GM12878 (cell line): ENCODE data around the gene NRP1. TPM values are rescaled to one million over a fixed set of nuclear protein-coding genes. Genes with fewer than 3 reads are reported as not detected.

Experiments
- ATAC-seq: fragments of 200-7000 bp; cut with Tn5 transposase; 3 replicates; pipeline ENCODE4 v1.9.1; 2020; ENCODE audit warnings: mild to moderate bottlenecking, moderate library complexity
- BruUV-seq: library from RNA; stranded (reverse); fragments of 400-500 nt; replicated peaks from 2 replicates; lab custom pipeline; 2021; lab: Mats Ljungman, UMichigan
- CTCF ChIA-PET: fragments of 300-600 bp; sonication (Branson Sonifier 250); formaldehyde crosslinking; extraction: SDS; loops from one replicate; lab custom pipeline; 2021; ENCODE audit warnings: inconsistent platforms; lab: Yijun Ruan, JAX
- POLR2A ChIA-PET: fragments of 350-600 bp; formaldehyde crosslinking; extraction: SDS; loops from one replicate; lab custom pipeline; 2021; ENCODE audit warnings: inconsistent platforms; lab: Charles Lee
- RAD21 ChIA-PET: fragments of 300-600 bp; sonication (Branson Sonifier 250); formaldehyde crosslinking; loops from one replicate; lab custom pipeline; 2023; ENCODE audit warnings: antibody characterized with exemption; ENCODE audit not compliant: unreplicated experiment; lab: Charles Lee
- SMC1A ChIA-PET: fragments of 300-600 bp; sonication (Branson Sonifier 250); formaldehyde crosslinking; loops from one replicate; lab custom pipeline; 2023; ENCODE audit not compliant: unreplicated experiment, uncharacterized antibody; lab: Charles Lee
- DNase-seq: peaks from one replicate; pipeline ENCODE4 v3.0.0-alpha.2; 2011; ENCODE audit warnings: low read depth, low spot score
- FAIRE-seq: peaks from 3 replicates; lab custom pipeline; 2011; peaks lifted over from hg19 to GRCh38; lab: Jason Lieb, UNC
- H2AFZ ChIP-seq: 2 replicates; pipeline ENCODE4 v1.6.0; 2011; ENCODE audit warnings: low read depth, low read length, control low read depth; ENCODE audit not compliant: control insufficient read depth
- H3K27ac ChIP-seq: 2 replicates; pipeline ENCODE4 v1.5.1; 2011; ENCODE audit warnings: control low read depth; ENCODE audit not compliant: control insufficient read depth, insufficient read depth
- H3K27me3 ChIP-seq, 2 experiments: replicated peaks in 1 of 2; 2 replicates each; pipeline versions ENCODE4 v1.6.0 to v1.6.1; 2011; ENCODE audit warnings: low read length in 1 of 2; ENCODE audit not compliant: control insufficient read depth in 2 of 2, insufficient read depth in 2 of 2
- H3K36me3 ChIP-seq, 2 experiments: 2 replicates each; pipeline ENCODE4 v1.5.1; 2011; ENCODE audit warnings: low read length in 1 of 2; ENCODE audit not compliant: control insufficient read depth in 2 of 2, insufficient read depth in 2 of 2
- H3K4me1 ChIP-seq: 2 replicates; pipeline ENCODE4 v1.6.1; 2011; ENCODE audit warnings: mild to moderate bottlenecking, low read length, moderate library complexity, mixed read lengths; ENCODE audit not compliant: control insufficient read depth, insufficient read depth
- H3K4me2 ChIP-seq: 2 replicates; pipeline ENCODE4 v1.6.0; 2011; ENCODE audit warnings: control low read depth; ENCODE audit not compliant: control insufficient read depth, insufficient read depth
- H3K4me3 ChIP-seq: fragments of 200-600 bp; sonication (generic); 2 replicates; pipeline ENCODE4 v1.5.1; 2016
- H3K79me2 ChIP-seq: 2 replicates; pipeline ENCODE4 v1.6.0; 2011; ENCODE audit warnings: low read length; ENCODE audit not compliant: control insufficient read depth, insufficient read depth
- H3K9ac ChIP-seq: 2 replicates; pipeline ENCODE4 v1.8.0; 2011; ENCODE audit warnings: low read length, control low read depth, mixed read lengths; ENCODE audit not compliant: control insufficient read depth, insufficient read depth
- H3K9me3 ChIP-seq: replicated peaks from 3 replicates; pipeline ENCODE4 v1.5.1; 2011; ENCODE audit warnings: mild to moderate bottlenecking, low read length; ENCODE audit not compliant: control insufficient read depth, insufficient read depth
- H4K20me1 ChIP-seq: 2 replicates; pipeline ENCODE4 v1.6.0; 2011; ENCODE audit not compliant: control insufficient read depth, insufficient read depth
- CHD2 ChIP-seq: IDR thresholded peaks from 2 replicates; pipeline ENCODE4 v1.6.1; 2011; ENCODE audit warnings: low read depth, low read length, improper control_type of control experiment, borderline replicate concordance
- DPF2 ChIP-seq: fragments of 450-650 bp; IDR thresholded peaks from 2 replicates; pipeline ENCODE4 v1.6.1; 2017; ENCODE audit warnings: mild to moderate bottlenecking
- E2F4 ChIP-seq: IDR thresholded peaks from 2 replicates; pipeline ENCODE4 v1.6.1; 2012; ENCODE audit warnings: low read depth, low read length, improper control_type of control experiment
- ESRRA ChIP-seq: IDR thresholded peaks from 2 replicates; pipeline ENCODE4 v1.6.1; 2012; ENCODE audit warnings: mild to moderate bottlenecking, low read length, improper control_type of control experiment
- ETV6 ChIP-seq, 2 experiments: fragments of 450-650 bp in 1 of 2; IDR thresholded peaks in 1 of 2; conservative IDR thresholded peaks in 1 of 2; 2 replicates each; pipeline ENCODE4 v1.6.1; 2014; ENCODE audit warnings: antibody characterized with exemption in 1 of 2, borderline replicate concordance in 1 of 2, low read depth in 1 of 2, mild to moderate bottlenecking in 1 of 2, moderate library complexity in 1 of 2
- FOS ChIP-seq: IDR thresholded peaks from 3 replicates; pipeline ENCODE4 v1.6.1; 2011; ENCODE audit warnings: borderline replicate concordance; ENCODE audit not compliant: insufficient read length; ENCODE audit errors: extremely low read depth
- MTA2 ChIP-seq: fragments of 450-650 bp; IDR thresholded peaks from 2 replicates; pipeline ENCODE4 v1.6.1; 2016; ENCODE audit warnings: low read depth, mild to moderate bottlenecking, moderate library complexity
- NR2C1 ChIP-seq: fragments of 450-650 bp; IDR thresholded peaks from 2 replicates; pipeline ENCODE4 v1.6.1; 2017; ENCODE audit warnings: antibody characterized with exemption, mild to moderate bottlenecking, moderate library complexity
- NRF1 ChIP-seq: conservative IDR thresholded peaks from 2 replicates; pipeline ENCODE4 v1.6.1; 2011; ENCODE audit warnings: mild to moderate bottlenecking, low read depth, low read length, improper control_type of control experiment
- PML ChIP-seq: IDR thresholded peaks from 2 replicates; pipeline ENCODE4 v1.6.1; 2012; ENCODE audit warnings: low read length, inconsistent platforms
- RELB ChIP-seq: fragments of 450-650 bp; IDR thresholded peaks from 2 replicates; pipeline ENCODE4 v1.6.1; 2017; ENCODE audit warnings: low read depth, mild to moderate bottlenecking, moderate library complexity
- SIX5 ChIP-seq: IDR thresholded peaks from 2 replicates; pipeline ENCODE4 v1.6.1; 2011; ENCODE audit warnings: mild to moderate bottlenecking, low read depth, low read length, moderate library complexity; ENCODE audit not compliant: severe bottlenecking
- YY1 ChIP-seq: IDR thresholded peaks from 2 replicates; pipeline ENCODE4 v1.6.1; 2011; ENCODE audit warnings: low read depth, mild to moderate bottlenecking, low read length
- ZNF207 ChIP-seq: fragments of 450-650 bp; IDR thresholded peaks from 2 replicates; pipeline ENCODE4 v1.6.1; 2014; ENCODE audit warnings: antibody characterized with exemption, mild to moderate bottlenecking, borderline replicate concordance
- WGBS: methylation state at CpG from one replicate; pipeline ENCODE4 v1.1.6; 2016; ENCODE audit warnings: low lambda C conversion rate; ENCODE audit not compliant: insufficient replicate concordance, insufficient coverage; ENCODE audit errors: missing lambda C conversion rate; 5-methylcytosine and 5-hydroxymethylcytosine counted together
- in situ Hi-C: fragments of 300-500 bp; cut with MboI; formaldehyde crosslinking; loops from 9 replicates; pipeline ENCODE4 v1.14.3; 2018; ENCODE audit warnings: mixed read lengths
- intact Hi-C: fragments of 100-400 bp; cut with micrococcal nuclease; formaldehyde crosslinking; loops from one replicate; pipeline ENCODE4 v1.14.2; 2022; ENCODE audit not compliant: unreplicated experiment
- polyA plus RNA-seq, 11 experiments: library from polyadenylated mRNA; depleted of rRNA in 4 of 11; unstranded in 6 of 11; stranded (reverse) in 5 of 11; fragments of >200 nt; fragmentation: Nextera tagmentation in 4 of 11; fragmentation: Illumina TruSeq in 1 of 11; extraction: Ambion mirVana in 4 of 11; extraction: Trizol in 1 of 11; gene quantifications; 1 replicate in 1 of 11; 2 replicates in 10 of 11; pipeline versions ENCODE4 v1.2.1 to v1.2.3, GENCODE V29; 2011 to 2016; ENCODE audit warnings: inconsistent platforms in 2 of 11, missing spikeins in 2 of 11, low read depth in 1 of 11
- total RNA-seq, 4 experiments: library from RNA; depleted of rRNA in 3 of 4; stranded (reverse); fragments of >200 nt in 3 of 4; fragmentation: Illumina TruSeq in 1 of 4; extraction: Trizol in 1 of 4; gene quantifications; 2 replicates each; pipeline versions ENCODE4 v1.2.1 to v1.2.3, GENCODE V29; 2013 to 2021

The NRP1 gene
- total and polyA plus RNA-seq, 10 of the 15 experiments (the other 5 are each of a cell fraction or from before 2014, with no cell fraction given) = 0.11 to 12.1 (median 0.52) TPM

- Histone ChIP-seq H3K9me3 (no peaks in the 10 kb centered on the region), H3K4me1 (no peaks in the 10 kb centered on the region), H3K4me2 (no peak overlapping the region), H3K9ac (no peak overlapping the region), H3K79me2 (no peaks in the 10 kb centered on the region), H2AFZ (no peak overlapping the region), H3K4me3 (no peak overlapping the region), H4K20me1 (no peaks in the 10 kb centered on the region), H3K36me3 (no peaks in the 10 kb centered on the region), H3K27me3 (0 out of 4 replicates have a peak, but pooled peaks cover 0 to 2% of the 10 kb centered on the region in 2 experiments), H3K27ac (no peak overlapping the region)
- ChIA-PET RAD21 (no interaction called here), CTCF (interaction anchor here (0.5 to 1.1 kb wide), 2 partner anchors 87 to 1111 kb away, joined by 3 read pairs; no protein-coding TSS in a partner anchor), POLR2A (no interaction called here), SMC1A (no interaction called here)
- FAIRE-seq = no peak
- ATAC-seq = no peak
- no TSS peak for BruUV-seq
- WGBS = 1% methylated on average over 5 of the region's 5 CpGs
- DNase-seq = no peak
- intact Hi-C loops (no loop called here), in situ Hi-C loops (no loop called here)
- TF ChIP-seq MTA2 (no peak), FOS (no peak), PML (no peak)
These were observed 55.2 kb downstream of the NRP1 start for GRCh38 chr10:33279276-33279675.

GRCh38 chr10:33278198-33278597, 56.3 kb downstream of the NRP1 start:
- Histone ChIP-seq H3K36me3 (no peaks in the 10 kb centered on the region), H2AFZ (no peak overlapping the region), H3K4me3 (no peak overlapping the region), H3K4me1 (no peaks in the 10 kb centered on the region), H3K27me3 (0 out of 4 replicates have a peak, but pooled peaks cover 0 to 2% of the 10 kb centered on the region in 2 experiments), H3K27ac (no peak overlapping the region), H3K9me3 (no peaks in the 10 kb centered on the region), H3K9ac (no peak overlapping the region), H4K20me1 (no peaks in the 10 kb centered on the region), H3K4me2 (no peak overlapping the region), H3K79me2 (no peaks in the 10 kb centered on the region)
- ATAC-seq (no peak), FAIRE-seq (no peak), DNase-seq (no peak)
- POLR2A ChIA-PET = no interaction called here
- CTCF ChIA-PET = interaction anchor here (1.1 to 1.3 kb wide), 2 partner anchors 85 to 88 kb away, joined by 3 read pairs; no protein-coding TSS in a partner anchor
- intact Hi-C loops (no loop called here), in situ Hi-C loops (no loop called here)
- BruUV-seq = no TSS peak
- RAD21 ChIA-PET = interaction anchor here (1.1 kb wide), 1 partner anchor 85 kb away, joined by 4 read pairs; no protein-coding TSS in a partner anchor
- WGBS = 31% methylated on average over 3 of the region's 3 CpGs
- SMC1A ChIA-PET = no interaction called here
- TF ChIP-seq E2F4 (no peak), RELB (no peak), YY1 (no peak), MTA2 (no peak), NRF1 (no peak), SIX5 (no peak), ETV6 (conservative IDR thresholded peaks at IDR 0.05 in 1 of 2, IDR thresholded peaks at IDR 0.05 in 1 of 2; ENCODE audit: borderline replicate concordance in 1 of 2, low read depth in 1 of 2) (no peak), ZNF207 (no peak), CHD2 (no peak), NR2C1 (no peak), DPF2 (no peak), ESRRA (no peak)
